HepG2 (cell line): ENCODE results near the gene FBXL22. TPM values are rescaled to one million over a fixed set of nuclear protein-coding genes. Genes with fewer than 3 reads are reported as not detected.

Experiments used
- PAX8 ChIP-seq: sonication (generic); formaldehyde crosslinking; IDR thresholded peaks from 2 replicates; pipeline ENCODE4 v1.8.0; 2022; ENCODE audit warnings: mild to moderate bottlenecking, missing genetic modification reagents, borderline replicate concordance
- SNAPC4 ChIP-seq: sonication (generic); formaldehyde crosslinking; IDR thresholded peaks from 2 replicates; pipeline ENCODE4 v1.4.0; 2020; ENCODE audit warnings: mild to moderate bottlenecking, missing genetic modification reagents
- ZMYM4 ChIP-seq: sonication (generic); formaldehyde crosslinking; IDR thresholded peaks from 2 replicates; pipeline ENCODE4 v1.8.1; 2023; ENCODE audit warnings: mild to moderate bottlenecking, missing genetic modification reagents
- ZNF563 ChIP-seq: sonication (generic); formaldehyde crosslinking; IDR thresholded peaks from 2 replicates; pipeline ENCODE4 v1.8.0; 2022; ENCODE audit warnings: mild to moderate bottlenecking, moderate library complexity, missing genetic modification reagents
- ZNF740 ChIP-seq: sonication (generic); formaldehyde crosslinking; IDR thresholded peaks from 2 replicates; pipeline ENCODE4 v1.4.0; 2020; ENCODE audit warnings: missing genetic modification reagents
- polyA plus RNA-seq, 8 experiments: library from polyadenylated mRNA; depleted of rRNA in 3 of 8; stranded (reverse) in 7 of 8; unstranded in 1 of 8; fragments of >200 nt; fragmentation: Illumina TruSeq in 4 of 8; extraction: Trizol in 4 of 8; gene quantifications; 2 replicates each; pipeline versions ENCODE4 v1.2.1 to v1.2.3, GENCODE V29; 2011 to 2016; ENCODE audit warnings: low read depth in 4 of 8, missing spikeins in 1 of 8, mixed read lengths in 1 of 8; ENCODE audit not compliant: insufficient read depth in 1 of 8
- total RNA-seq, 5 experiments: library from RNA; depleted of rRNA; stranded (reverse); fragments of >200 nt; fragmentation: Illumina TruSeq; extraction: Trizol; gene quantifications; 2 replicates each; pipeline ENCODE4 v1.2.3, GENCODE V29; 2016; ENCODE audit warnings: low read depth in 1 of 5
- TF ChIP-seq, protein P1 (sequence below): sonication (generic); formaldehyde crosslinking; IDR thresholded peaks from 2 replicates; pipeline ENCODE4 v1.9.0; 2022; ENCODE audit warnings: missing genetic modification reagents, mild to moderate bottlenecking, borderline replicate concordance

The FBXL22 gene
- total and polyA plus RNA-seq, 2 of the 13 experiments (the other 11 are each of a cell fraction or from before 2014, with no cell fraction given) = 0.15 to 0.33 TPM

- no peak for TF ChIP-seq SNAPC4 (CRISPR knock-in tag)
- TF ChIP-seq, protein P1, sequence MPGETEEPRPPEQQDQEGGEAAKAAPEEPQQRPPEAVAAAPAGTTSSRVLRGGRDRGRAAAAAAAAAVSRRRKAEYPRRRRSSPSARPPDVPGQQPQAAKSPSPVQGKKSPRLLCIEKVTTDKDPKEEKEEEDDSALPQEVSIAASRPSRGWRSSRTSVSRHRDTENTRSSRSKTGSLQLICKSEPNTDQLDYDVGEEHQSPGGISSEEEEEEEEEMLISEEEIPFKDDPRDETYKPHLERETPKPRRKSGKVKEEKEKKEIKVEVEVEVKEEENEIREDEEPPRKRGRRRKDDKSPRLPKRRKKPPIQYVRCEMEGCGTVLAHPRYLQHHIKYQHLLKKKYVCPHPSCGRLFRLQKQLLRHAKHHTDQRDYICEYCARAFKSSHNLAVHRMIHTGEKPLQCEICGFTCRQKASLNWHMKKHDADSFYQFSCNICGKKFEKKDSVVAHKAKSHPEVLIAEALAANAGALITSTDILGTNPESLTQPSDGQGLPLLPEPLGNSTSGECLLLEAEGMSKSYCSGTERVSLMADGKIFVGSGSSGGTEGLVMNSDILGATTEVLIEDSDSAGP (CRISPR knock-in tag) = peak; percentile 44; the same call in 1 of the 2 replicates
- TF ChIP-seq PAX8 (CRISPR knock-in tag) = no peak
- no peak for TF ChIP-seq ZNF740
- 0 out of 2 replicates have a peak, but pooled peaks have one; percentile 25 for TF ChIP-seq ZMYM4
- TF ChIP-seq ZNF563 (CRISPR knock-in tag) = no peak
- TF ChIP-seq, all 625 proteins: peak for 42
Measured at GRCh38 chr15:63610209-63610841, 13.1 kb downstream of the FBXL22 start (continued).
